GM23248 (cell line): ENCODE measurements around the gene OR9Q1. TPM values are rescaled to one million over a fixed set of nuclear protein-coding genes. Genes with fewer than 3 reads are reported as not detected.

Source experiments
- DNase-seq: peaks from one replicate; pipeline ENCODE4 v3.0.0-alpha.2; 2015
- H2AFZ ChIP-seq: fragments of 200-600 bp; sonication (generic); 2 replicates; pipeline ENCODE4 v1.6.1; 2016; ENCODE audit warnings: antibody characterized with exemption
- H3F3A ChIP-seq: fragments of 200-600 bp; sonication (generic); 2 replicates; pipeline ENCODE4 v1.6.1; 2016; ENCODE audit warnings: mild to moderate bottlenecking, antibody characterized with exemption, mixed run types; ENCODE audit not compliant: insufficient read depth
- H3K27ac ChIP-seq: fragments of 200-600 bp; sonication (generic); 2 replicates; pipeline ENCODE4 v1.5.1; 2016; ENCODE audit warnings: mild to moderate bottlenecking
- H3K27me3 ChIP-seq: fragments of 200-600 bp; sonication (generic); replicated peaks from 2 replicates; pipeline ENCODE4 v1.6.1; 2016; ENCODE audit warnings: mild to moderate bottlenecking; ENCODE audit not compliant: insufficient read depth
- H3K36me3 ChIP-seq: fragments of 200-600 bp; sonication (generic); 2 replicates; pipeline ENCODE4 v1.6.1; 2016; ENCODE audit warnings: low read depth, mild to moderate bottlenecking
- H3K4me1 ChIP-seq: fragments of 200-600 bp; sonication (generic); 2 replicates; pipeline ENCODE4 v1.6.1; 2016; ENCODE audit warnings: mild to moderate bottlenecking; ENCODE audit not compliant: insufficient read depth
- H3K4me2 ChIP-seq: fragments of 200-600 bp; sonication (generic); one replicate; pipeline ENCODE4 v1.6.1; 2016; ENCODE audit warnings: mild to moderate bottlenecking; ENCODE audit not compliant: unreplicated experiment
- H3K4me3 ChIP-seq: fragments of 200-600 bp; sonication (generic); 2 replicates; pipeline ENCODE4 v1.5.1; 2016; ENCODE audit warnings: mild to moderate bottlenecking
- H3K79me2 ChIP-seq: fragments of 200-600 bp; sonication (generic); 2 replicates; pipeline ENCODE4 v1.6.1; 2016; ENCODE audit warnings: mild to moderate bottlenecking; ENCODE audit not compliant: insufficient read depth
- H3K9ac ChIP-seq: fragments of 200-600 bp; sonication (generic); 2 replicates; pipeline ENCODE4 v1.6.1; 2016; ENCODE audit warnings: mild to moderate bottlenecking
- H3K9me2 ChIP-seq: fragments of 200-600 bp; sonication (generic); 2 replicates; pipeline ENCODE4 v1.6.1; 2016; ENCODE audit warnings: mixed run types, mild to moderate bottlenecking, moderate library complexity; ENCODE audit not compliant: insufficient read depth
- H3K9me3 ChIP-seq: fragments of 200-600 bp; sonication (generic); one replicate; pipeline ENCODE4 v1.6.1; 2017; ENCODE audit warnings: low read depth
- H4K20me1 ChIP-seq: fragments of 200-600 bp; sonication (generic); 2 replicates; pipeline ENCODE4 v1.6.0; 2016; ENCODE audit not compliant: insufficient read depth
- EZH2 ChIP-seq: fragments of 200-600 bp; sonication (generic); IDR thresholded peaks from 2 replicates; pipeline ENCODE4 v1.6.1; 2018; ENCODE audit warnings: antibody characterized with exemption, mild to moderate bottlenecking; ENCODE audit not compliant: insufficient read depth, poor library complexity, severe bottlenecking
- EZH2phosphoT487 ChIP-seq: fragments of 200-600 bp; sonication (generic); IDR thresholded peaks from 2 replicates; pipeline ENCODE4 v1.6.1; 2018; ENCODE audit warnings: antibody characterized with exemption, moderate library complexity, mild to moderate bottlenecking, low read depth; ENCODE audit not compliant: insufficient read depth
- WGBS, 2 experiments: methylation state at CpG; one replicate each; pipeline ENCODE4 v1.1.6; 2015 to 2017; ENCODE audit warnings: low lambda C conversion rate in 2 of 2, low coverage in 1 of 2; ENCODE audit errors: missing lambda C conversion rate in 2 of 2; 5-methylcytosine and 5-hydroxymethylcytosine counted together
- in situ Hi-C: fragments of 300-500 bp; cut with MboI; formaldehyde crosslinking; loops from 2 replicates; pipeline ENCODE4 v1.15.0; 2020
- polyA plus RNA-seq: library from polyadenylated mRNA; unstranded; fragments of >200 nt; fragmentation: Nextera tagmentation; extraction: Ambion mirVana; gene quantifications from 2 replicates; pipeline ENCODE4 v1.2.1, GENCODE V29; 2016
- total RNA-seq: library from RNA; depleted of rRNA; stranded (reverse); fragments of >200 nt; shearing (Covaris generic); gene quantifications from 2 replicates; pipeline ENCODE4 v1.2.3, GENCODE V29; 2014

Gene OR9Q1
- total and polyA plus RNA-seq, 2 experiments from 2014 or later, result not detected

- no peaks in the 10 kb centered on the region for H3K9me3 ChIP-seq
- H3K79me2 ChIP-seq, result no peaks in the 10 kb centered on the region
- in situ Hi-C loops, result no loop called here
- WGBS, 2 experiments, result 54% methylated on average over 7 of the region's 7 CpGs
- no peaks in the 10 kb centered on the region for H3K36me3 ChIP-seq
- H2AFZ ChIP-seq, result no peak overlapping the region
- H4K20me1 ChIP-seq, result no peaks in the 10 kb centered on the region
- H3K9ac ChIP-seq, result no peak overlapping the region
- no peak for TF ChIP-seq EZH2phosphoT487
- TF ChIP-seq EZH2, result no peak
- no peaks in the 10 kb centered on the region for H3F3A ChIP-seq
- no peak for DNase-seq
- H3K4me1 ChIP-seq, result no peaks in the 10 kb centered on the region
- H3K27me3 ChIP-seq, result peaks cover 20% of the 10 kb centered on the region
- no peak overlapping the region for H3K4me2 ChIP-seq
- H3K4me3 ChIP-seq, result no peak overlapping the region
- no peaks in the 10 kb centered on the region for H3K9me2 ChIP-seq
- no peak overlapping the region for H3K27ac ChIP-seq
Measured at GRCh38 chr11:58179648-58180047, 156.0 kb downstream of the OR9Q1 start.

- Histone ChIP-seq H2AFZ (no peak overlapping the region), H3K4me3 (no peak overlapping the region), H3F3A (no peaks in the 10 kb centered on the region), H3K9me2 (no peaks in the 10 kb centered on the region), H3K9me3 (no peaks in the 10 kb centered on the region), H3K36me3 (no peaks in the 10 kb centered on the region), H4K20me1 (no peaks in the 10 kb centered on the region), H3K9ac (no peak overlapping the region), H3K27ac (no peak overlapping the region), H3K4me1 (no peaks in the 10 kb centered on the region), H3K27me3 (no peaks in the 10 kb centered on the region), H3K79me2 (no peaks in the 10 kb centered on the region), H3K4me2 (no peak overlapping the region)
- 62 to 71% methylated on average over 4 of the region's 4 CpGs for WGBS, 2 experiments
- TF ChIP-seq EZH2, result no peak
- TF ChIP-seq EZH2phosphoT487, result no peak
- DNase-seq, result peak; percentile 17
- in situ Hi-C loops, result no loop called here
Measured at GRCh38 chr11:58186938-58187337, 163.3 kb downstream of the OR9Q1 start.

GRCh38 chr11:58188770-58189169 lies 165.1 kb downstream of the OR9Q1 start, which contains the start of gene OR9Q2:
OR9Q2 (plus strand) TSS chr11:58189070; CDS start chr11:58190491, 1,421 bp downstream.
- Histone ChIP-seq H3F3A (no peaks in the 10 kb centered on the region), H3K79me2 (no peaks in the 10 kb centered on the region), H4K20me1 (no peaks in the 10 kb centered on the region), H3K27ac (no peak within 1 kb of the TSS), H3K27me3 (no peaks in the 10 kb centered on the region), H3K4me2 (no peak within 1 kb of the TSS), H3K9ac (no peak within 1 kb of the TSS), H2AFZ (no peak within 1 kb of the TSS), H3K4me1 (no peaks in the 10 kb centered on the region), H3K4me3 (no peak within 1 kb of the TSS), H3K36me3 (no peaks in the 10 kb centered on the region), H3K9me2 (no peaks in the 10 kb centered on the region), H3K9me3 (no peaks in the 10 kb centered on the region)
- TF ChIP-seq EZH2, result no peak
- in situ Hi-C loops, result no loop called here
- WGBS, 2 experiments, result 15 to 21% methylated on average over 2 of the region's 2 CpGs
- DNase-seq, result no peak

- Histone ChIP-seq H3K9ac (no peak overlapping the region), H3K27ac (no peak overlapping the region), H3K27me3 (no peaks in the 10 kb centered on the region), H3K4me2 (no peak overlapping the region), H3K36me3 (no peaks in the 10 kb centered on the region), H4K20me1 (no peaks in the 10 kb centered on the region), H3K9me3 (no peaks in the 10 kb centered on the region), H2AFZ (no peak overlapping the region), H3K4me3 (no peak overlapping the region), H3K9me2 (no peaks in the 10 kb centered on the region), H3K4me1 (no peaks in the 10 kb centered on the region), H3F3A (no peaks in the 10 kb centered on the region), H3K79me2 (no peaks in the 10 kb centered on the region)
- 19 to 26% methylated on average over 3 of the region's 3 CpGs for WGBS, 2 experiments
- TF ChIP-seq EZH2 (no peak), EZH2phosphoT487 (no peak)
- in situ Hi-C loops, result no loop called here
- DNase-seq, result no peak
Measured at GRCh38 chr11:58192229-58192628, 168.5 kb downstream of the OR9Q1 start.

GRCh38 chr11:58193391-58193790 lies 169.7 kb downstream of the OR9Q1 start:
- Histone ChIP-seq H3K27ac (no peak overlapping the region), H2AFZ (no peak overlapping the region), H3K9me2 (no peaks in the 10 kb centered on the region), H3K36me3 (no peaks in the 10 kb centered on the region), H3F3A (no peaks in the 10 kb centered on the region), H3K4me2 (no peak overlapping the region), H3K9ac (no peak overlapping the region), H3K9me3 (peaks cover 2% of the 10 kb centered on the region), H3K4me3 (no peak overlapping the region), H3K27me3 (no peaks in the 10 kb centered on the region), H4K20me1 (0 out of 2 replicates have a peak, but pooled peaks cover 2% of the 10 kb centered on the region), H3K79me2 (no peaks in the 10 kb centered on the region), H3K4me1 (no peaks in the 10 kb centered on the region)
- TF ChIP-seq EZH2 (no peak), EZH2phosphoT487 (no peak)
- in situ Hi-C loops, result no loop called here
- DNase-seq, result no peak
